ENCODE measurements around the gene TRIM59. TPM values are rescaled to one million over a fixed set of nuclear protein-coding genes. Genes with fewer than 3 reads are reported as not detected.

Gene TRIM59
- total and polyA plus RNA-seq, 9 of the 15 experiments (the other 6 are each of a cell fraction or from before 2014, with no cell fraction given) = 16.8 to 101 (median 34.8) TPM

DNA sequence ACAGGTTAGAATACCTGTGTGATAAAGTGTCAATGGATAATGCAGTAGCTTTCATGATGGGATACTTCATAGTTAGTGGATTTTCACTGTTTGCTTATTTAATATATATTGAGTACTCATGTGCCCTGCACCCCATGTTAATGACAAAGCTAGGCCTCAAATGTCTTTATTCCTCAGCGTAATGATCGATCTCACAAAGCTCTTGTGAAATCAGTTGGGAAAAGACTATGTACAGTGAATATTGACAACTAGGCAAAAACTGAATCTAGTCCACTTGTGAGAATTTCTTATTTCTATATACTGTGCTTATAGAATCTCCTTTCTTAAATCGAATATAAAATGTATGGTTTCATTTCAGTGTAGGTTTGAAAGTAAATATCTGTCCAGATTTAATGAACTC is 32.3 kb downstream of the TRIM59 start (continued):
- TF ChIP-seq, protein P1, sequence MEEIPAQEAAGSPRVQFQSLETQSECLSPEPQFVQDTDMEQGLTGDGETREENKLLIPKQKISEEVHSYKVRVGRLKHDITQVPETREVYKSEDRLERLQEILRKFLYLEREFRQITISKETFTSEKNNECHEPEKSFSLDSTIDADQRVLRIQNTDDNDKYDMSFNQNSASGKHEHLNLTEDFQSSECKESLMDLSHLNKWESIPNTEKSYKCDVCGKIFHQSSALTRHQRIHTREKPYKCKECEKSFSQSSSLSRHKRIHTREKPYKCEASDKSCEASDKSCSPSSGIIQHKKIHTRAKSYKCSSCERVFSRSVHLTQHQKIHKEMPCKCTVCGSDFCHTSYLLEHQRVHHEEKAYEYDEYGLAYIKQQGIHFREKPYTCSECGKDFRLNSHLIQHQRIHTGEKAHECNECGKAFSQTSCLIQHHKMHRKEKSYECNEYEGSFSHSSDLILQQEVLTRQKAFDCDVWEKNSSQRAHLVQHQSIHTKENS (CRISPR knock-in tag; IDR thresholded peaks at IDR 0.05) = no peak
- TF ChIP-seq MCM7 (IDR thresholded peaks at IDR 0.05) = no peak
- TF ChIP-seq TEAD1 (CRISPR knock-in tag; IDR thresholded peaks at IDR 0.05) = no peak
- TF ChIP-seq RBM25 (IDR thresholded peaks at IDR 0.05; ENCODE audit: low read depth, low read length, severe bottlenecking) = no peak

DNA sequence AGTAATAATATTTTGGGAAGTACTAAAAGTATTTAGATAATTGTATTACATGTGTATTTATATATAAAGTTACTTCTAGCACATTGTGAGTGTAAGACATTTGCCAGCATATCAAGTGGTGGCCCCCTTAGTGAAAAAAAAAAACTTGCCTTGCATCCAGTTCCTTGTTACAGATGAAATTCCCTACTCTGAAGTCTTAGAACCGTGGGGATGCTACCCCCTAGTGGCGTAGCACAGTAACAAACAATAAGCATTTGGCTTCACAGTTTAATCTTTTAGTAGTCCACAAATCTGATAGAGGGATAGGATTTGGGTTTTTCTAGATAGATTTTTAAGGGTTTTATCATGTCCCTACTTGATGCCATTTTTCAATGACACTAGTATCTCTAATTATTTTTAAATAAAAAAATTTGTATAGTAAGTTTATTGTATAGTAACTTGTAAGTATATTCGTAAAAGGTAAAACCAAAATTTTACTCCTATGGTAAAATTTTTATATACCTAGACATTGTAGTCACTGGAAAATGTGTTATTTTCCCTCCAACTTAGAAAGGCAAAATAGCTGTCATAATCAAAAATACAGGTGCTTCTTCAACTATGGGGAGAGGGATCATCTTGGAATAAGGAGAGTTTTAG is 35.9 kb downstream of the TRIM59 start:
- ATAC-seq = peak; percentile 82
- Histone ChIP-seq H3K79me2 (ENCODE audit: control insufficient read depth, insufficient read depth, low read length) (peaks cover 67% of the 10 kb centered on the region), H2AFZ (ENCODE audit: low read depth, low read length) (no peak overlapping the region), H3K4me3 (no peak overlapping the region), H3K9me3 (replicated peaks; ENCODE audit: control insufficient read depth, insufficient read depth, low read depth, low read length) (no peaks in the 10 kb centered on the region), H3K9me1 (ENCODE audit: control insufficient read depth, insufficient read depth, low read length) (no peaks in the 10 kb centered on the region), H3K4me1 (replicated peaks in 1 of 2; ENCODE audit: control insufficient read depth in 2 of 2, insufficient read depth in 2 of 2, low read length in 2 of 2) (no peaks in the 10 kb centered on the region), H3K27ac (ENCODE audit: extremely low read depth, low read depth, low read length) (no peak overlapping the region), H3K9ac (ENCODE audit: insufficient read depth in 1 of 2, low read depth in 2 of 2, low read length in 2 of 2) (no peak overlapping the region), H4K20me1 (replicated peaks; ENCODE audit: control insufficient read depth, insufficient read depth, low read length) (no peaks in the 10 kb centered on the region), H3K27me3 (ENCODE audit: control insufficient read depth in 2 of 2, insufficient read depth in 2 of 2, low read length in 2 of 2) (no peaks in the 10 kb centered on the region), H3K4me2 (ENCODE audit: insufficient read depth, low read length) (no peak overlapping the region), H3K36me3 (ENCODE audit: control insufficient read depth, insufficient read depth, low read length) (peaks cover 92% of the 10 kb centered on the region)
- POLR2A ChIA-PET = interaction anchor here (0.7 to 4.0 kb wide), 2 partner anchors 12 to 529 kb away, joined by 3 to 23 read pairs; no protein-coding TSS in a partner anchor
- peak; percentile 82 for FAIRE-seq
- intact Hi-C loops (cut with micrococcal nuclease) = loop anchor here (2.0 to 5.0 kb wide), 4 partner anchors 71 to 526 kb away; no protein-coding TSS in a partner anchor
- CTCF ChIA-PET (ENCODE audit: low intra/inter-chr PET ratio) = interaction anchor here (0.6 to 2.4 kb wide), 5 partner anchors 9 to 426 kb away, joined by 3 to 21 read pairs (median 4); no protein-coding TSS in a partner anchor
- in situ Hi-C loops (cut with MboI) = no loop called here
- no TSS peak for BruUV-seq (replicated peaks)
- DNase-seq (ENCODE audit: extremely low read depth in 1 of 4, low spot score in 3 of 4) = peak; percentile 56 to 80 (median 58)
- 32% methylated on average over 3 of the region's 3 CpGs for WGBS (ENCODE audit: insufficient coverage, low coverage, missing lambda C conversion rate)
- TF ChIP-seq RAD21 (CRISPR knock-in tag; conservative IDR thresholded peaks at IDR 0.05 in 1 of 2, IDR thresholded peaks at IDR 0.05 in 1 of 2) (peak; percentile 60 to 79), LARP7 (IDR thresholded peaks at IDR 0.05) (no peak), ADNP (tag; IDR thresholded peaks at IDR 0.05) (no peak), NCOA4 (IDR thresholded peaks at IDR 0.05; ENCODE audit: partially characterized antibody) (no peak), SMC3 (conservative IDR thresholded peaks at IDR 0.05; ENCODE audit: insufficient read depth, low read depth, low read length) (0 out of 2 replicates have a peak, but pooled peaks have one; percentile 22), ZNF785 (CRISPR knock-in tag; IDR thresholded peaks at IDR 0.05) (no peak), PURB (CRISPR knock-in tag; IDR thresholded peaks at IDR 0.05; ENCODE audit: low read depth) (no peak)
- TF ChIP-seq, protein P2, sequence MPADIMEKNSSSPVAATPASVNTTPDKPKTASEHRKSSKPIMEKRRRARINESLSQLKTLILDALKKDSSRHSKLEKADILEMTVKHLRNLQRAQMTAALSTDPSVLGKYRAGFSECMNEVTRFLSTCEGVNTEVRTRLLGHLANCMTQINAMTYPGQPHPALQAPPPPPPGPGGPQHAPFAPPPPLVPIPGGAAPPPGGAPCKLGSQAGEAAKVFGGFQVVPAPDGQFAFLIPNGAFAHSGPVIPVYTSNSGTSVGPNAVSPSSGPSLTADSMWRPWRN (IDR thresholded peaks at IDR 0.05; ENCODE audit: low read depth) = no peak
- TF ChIP-seq, protein P3, sequence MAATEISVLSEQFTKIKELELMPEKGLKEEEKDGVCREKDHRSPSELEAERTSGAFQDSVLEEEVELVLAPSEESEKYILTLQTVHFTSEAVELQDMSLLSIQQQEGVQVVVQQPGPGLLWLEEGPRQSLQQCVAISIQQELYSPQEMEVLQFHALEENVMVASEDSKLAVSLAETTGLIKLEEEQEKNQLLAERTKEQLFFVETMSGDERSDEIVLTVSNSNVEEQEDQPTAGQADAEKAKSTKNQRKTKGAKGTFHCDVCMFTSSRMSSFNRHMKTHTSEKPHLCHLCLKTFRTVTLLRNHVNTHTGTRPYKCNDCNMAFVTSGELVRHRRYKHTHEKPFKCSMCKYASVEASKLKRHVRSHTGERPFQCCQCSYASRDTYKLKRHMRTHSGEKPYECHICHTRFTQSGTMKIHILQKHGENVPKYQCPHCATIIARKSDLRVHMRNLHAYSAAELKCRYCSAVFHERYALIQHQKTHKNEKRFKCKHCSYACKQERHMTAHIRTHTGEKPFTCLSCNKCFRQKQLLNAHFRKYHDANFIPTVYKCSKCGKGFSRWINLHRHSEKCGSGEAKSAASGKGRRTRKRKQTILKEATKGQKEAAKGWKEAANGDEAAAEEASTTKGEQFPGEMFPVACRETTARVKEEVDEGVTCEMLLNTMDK (IDR thresholded peaks at IDR 0.05; ENCODE audit: borderline replicate concordance, insufficient read depth, low read depth, low read length, poor library complexity, severe bottlenecking) = peak; percentile 77
- TF ChIP-seq, protein P4, sequence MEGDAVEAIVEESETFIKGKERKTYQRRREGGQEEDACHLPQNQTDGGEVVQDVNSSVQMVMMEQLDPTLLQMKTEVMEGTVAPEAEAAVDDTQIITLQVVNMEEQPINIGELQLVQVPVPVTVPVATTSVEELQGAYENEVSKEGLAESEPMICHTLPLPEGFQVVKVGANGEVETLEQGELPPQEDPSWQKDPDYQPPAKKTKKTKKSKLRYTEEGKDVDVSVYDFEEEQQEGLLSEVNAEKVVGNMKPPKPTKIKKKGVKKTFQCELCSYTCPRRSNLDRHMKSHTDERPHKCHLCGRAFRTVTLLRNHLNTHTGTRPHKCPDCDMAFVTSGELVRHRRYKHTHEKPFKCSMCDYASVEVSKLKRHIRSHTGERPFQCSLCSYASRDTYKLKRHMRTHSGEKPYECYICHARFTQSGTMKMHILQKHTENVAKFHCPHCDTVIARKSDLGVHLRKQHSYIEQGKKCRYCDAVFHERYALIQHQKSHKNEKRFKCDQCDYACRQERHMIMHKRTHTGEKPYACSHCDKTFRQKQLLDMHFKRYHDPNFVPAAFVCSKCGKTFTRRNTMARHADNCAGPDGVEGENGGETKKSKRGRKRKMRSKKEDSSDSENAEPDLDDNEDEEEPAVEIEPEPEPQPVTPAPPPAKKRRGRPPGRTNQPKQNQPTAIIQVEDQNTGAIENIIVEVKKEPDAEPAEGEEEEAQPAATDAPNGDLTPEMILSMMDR (IDR thresholded peaks at IDR 0.05 in 2 of 3, conservative IDR thresholded peaks at IDR 0.05 in 1 of 3; ENCODE audit: insufficient read depth in 2 of 3, low read depth in 1 of 3, low read length in 3 of 3) = peak; percentile 58 to 77 (median 75)
